WTC11 (cell line): Measurements from ENCODE around the gene MBOAT2.

Experiments used
- ATF2 ChIP-seq: sonication (generic); formaldehyde crosslinking; IDR thresholded peaks from 2 replicates; pipeline ENCODE4 v1.8.1; 2022; ENCODE audit warnings: low read depth, missing genetic modification reagents, borderline replicate concordance
- CTCF ChIP-seq: fragments of 200-600 bp; IDR thresholded peaks from 2 replicates; pipeline ENCODE4 v1.8.0; 2022; ENCODE audit warnings: antibody characterized with exemption
- EMX1 ChIP-seq: fragments of 250-450 bp; sonication (Bioruptor Pico); IDR thresholded peaks from 2 replicates; pipeline ENCODE4 v1.8.0; 2021; ENCODE audit warnings: mild to moderate bottlenecking
- NFE2L1 ChIP-seq: sonication (generic); formaldehyde crosslinking; IDR thresholded peaks from 2 replicates; pipeline ENCODE4 v1.8.1; 2023; ENCODE audit warnings: missing genetic modification reagents
- ZNF121 ChIP-seq: sonication (generic); formaldehyde crosslinking; IDR thresholded peaks from 2 replicates; pipeline ENCODE4 v1.8.0; 2023; ENCODE audit warnings: missing genetic modification reagents

- TF ChIP-seq EMX1 (CRISPR knock-in tag) (no peak), CTCF (peak; percentile 20; the same call in 1 of the 2 replicates), ATF2 (CRISPR knock-in tag) (no peak), NFE2L1 (CRISPR knock-in tag) (no peak), ZNF121 (no peak)
Observed at GRCh38 chr2:8872821-8873432, 130.6 kb downstream of the MBOAT2 start.
